Glomerular endothelial cell (primary cell): Measurements from ENCODE around the gene C11orf65. TPM values are rescaled to one million over a fixed set of nuclear protein-coding genes. Genes with fewer than 3 reads are reported as not detected.
"Not testable (repeated sequence)": the region's sequence is repeated elsewhere in the genome, so short reads cannot be mapped to it uniquely, and the experiment has no call there.

ENCODE experiments used
- DNase-seq: peaks from one replicate; pipeline ENCODE4 v3.0.0-alpha.2; 2011; ENCODE audit warnings: low read depth, low spot score; ENCODE audit errors: extremely low read depth
- total RNA-seq: library from RNA; depleted of rRNA; stranded (reverse); fragments of >200 nt; gene quantifications from 2 replicates; pipeline ENCODE4 v1.2.3, GENCODE V29; 2015

Gene C11orf65
- total RNA-seq, 1 donor from 2014 or later = not detected

GRCh38 chr11:108373505-108373904, 93.8 kb downstream of the C11orf65 start:
- DNase-seq = not testable (repeated sequence)

- DNase-seq = no peak
These were observed 96.3 kb downstream of the C11orf65 start for GRCh38 chr11:108370990-108371389.

- no peak for DNase-seq
These were observed 97.0 kb downstream of the C11orf65 start for GRCh38 chr11:108370315-108370714.

GRCh38 chr11:108369064-108369463, 98.3 kb downstream of the C11orf65 start:
- DNase-seq = no peak

- DNase-seq = no peak
These were observed 99.2 kb downstream of the C11orf65 start for GRCh38 chr11:108368134-108368533.

- DNase-seq = no peak
These were observed 103.2 kb downstream of the C11orf65 start for GRCh38 chr11:108364159-108364558.

GRCh38 chr11:108351468-108351867, 115.9 kb downstream of the C11orf65 start:
- DNase-seq = no peak

- DNase-seq = no peak
These were observed 120.9 kb downstream of the C11orf65 start for GRCh38 chr11:108346451-108346850.

- DNase-seq = no peak
These were observed 121.6 kb downstream of the C11orf65 start for GRCh38 chr11:108345767-108346166.

GRCh38 chr11:108343714-108344113, 123.6 kb downstream of the C11orf65 start:
- no peak for DNase-seq

- no peak for DNase-seq
These were observed 125.7 kb downstream of the C11orf65 start for GRCh38 chr11:108341654-108342053.

GRCh38 chr11:108340973-108341372, 126.4 kb downstream of the C11orf65 start:
- no peak for DNase-seq

- no peak for DNase-seq
These were observed 128.6 kb downstream of the C11orf65 start for GRCh38 chr11:108338750-108339149.

GRCh38 chr11:108333403-108333899, 133.9 kb downstream of the C11orf65 start:
- no peak for DNase-seq

Other genes starting within 250 kb of the C11orf65 start
- 9.9 and 15.8 TPM in 2 replicates for gene NPAT, start 244.9 kb downstream of the C11orf65 start, total RNA-seq
- gene ATM, start 244.5 kb downstream of the C11orf65 start, total RNA-seq = 29.5 and 64.0 TPM in 2 replicates
- gene POGLUT3, start 30.9 kb upstream of the C11orf65 start, total RNA-seq = 18.5 and 23.9 TPM in 2 replicates
- 0.82 TPM in 2 replicates for gene EXPH5, start 126.2 kb upstream of the C11orf65 start, total RNA-seq
- gene DDX10, start 197.5 kb upstream of the C11orf65 start, total RNA-seq = 20.0 and 32.7 TPM in 2 replicates